BLaER1 treated with 17β-estradiol and CSF1 and Interleukin-3, amounts not matched to agents 10 nM and 100 nM (cell line): ENCODE results near the gene TAF11L10.
"Not testable (repeated sequence)": the region's sequence is repeated elsewhere in the genome, so short reads cannot be mapped to it uniquely, and the experiment has no call there.

Source experiments
- H3K27ac ChIP-seq, 11 experiments: shearing (Covaris generic); formaldehyde crosslinking; 2 replicates each; pipeline ENCODE4 v1.8.1; 2022
- H3K27me3 ChIP-seq, 11 experiments: shearing (Covaris generic); formaldehyde crosslinking; 2 replicates each; pipeline ENCODE4 v1.8.1; 2022
- H3K36me3 ChIP-seq, 11 experiments: shearing (Covaris generic); formaldehyde crosslinking; 2 replicates each; pipeline ENCODE4 v1.8.1; 2022
- H3K4me1 ChIP-seq, 10 experiments: shearing (Covaris generic); formaldehyde crosslinking; 2 replicates each; pipeline ENCODE4 v1.8.1; 2022
- H3K4me2 ChIP-seq, 11 experiments: shearing (Covaris generic); formaldehyde crosslinking; 2 replicates each; pipeline ENCODE4 v1.8.1; 2022
- H3K4me3 ChIP-seq, 10 experiments: shearing (Covaris generic); formaldehyde crosslinking; 2 replicates each; pipeline ENCODE4 v1.8.1; 2022
- H3K9ac ChIP-seq, 11 experiments: shearing (Covaris generic); formaldehyde crosslinking; 2 replicates each; pipeline ENCODE4 v1.8.1; 2022
- H3K9me3 ChIP-seq, 11 experiments: shearing (Covaris generic); formaldehyde crosslinking; replicated peaks in 1 of 11; 2 replicates each; pipeline ENCODE4 v1.8.1; 2022
- H4K20me1 ChIP-seq, 11 experiments: shearing (Covaris generic); formaldehyde crosslinking; 2 replicates each; pipeline ENCODE4 v1.8.1; 2022

The TAF11L10 gene

DNA sequence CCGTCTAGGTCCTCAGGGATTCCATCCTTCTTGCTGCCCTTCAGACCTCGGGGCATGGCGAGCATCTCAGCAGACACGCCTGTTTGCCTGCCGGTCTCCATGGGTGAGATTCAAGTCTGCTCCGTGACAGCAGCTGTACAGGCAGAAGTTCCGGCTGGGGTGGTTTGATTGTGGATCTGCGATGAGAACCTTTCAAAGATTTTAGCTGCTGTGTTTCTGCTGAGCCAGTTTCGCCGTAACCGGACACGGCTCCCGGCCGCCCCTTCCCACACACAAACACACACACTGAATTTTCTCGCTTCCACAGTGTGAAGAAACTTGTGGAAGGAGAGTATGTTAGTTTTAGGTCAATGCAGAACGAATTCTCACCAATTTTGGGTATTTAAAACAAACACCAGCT is 12.0 kb downstream of the TAF11L10 start, which contains the start of gene TAF11L7:
Gene TAF11L7, minus strand, starts transcription at position 101 of the 400 bp plus-strand sequence.
- H4K20me1 ChIP-seq, H3K4me1 ChIP-seq, H3K27ac ChIP-seq, H3K4me2 ChIP-seq, H3K9ac ChIP-seq, H3K27me3 ChIP-seq, H3K9me3 ChIP-seq, H3K4me3 ChIP-seq, H3K36me3 ChIP-seq: not testable (repeated sequence)
